ENCODE results near the gene CACNA1F. TPM values are rescaled to one million over a fixed set of nuclear protein-coding genes. Genes with fewer than 3 reads are reported as not detected.
A peak's percentile ranks its signal among the peaks of the same experiment; 100 is the strongest.

The CACNA1F gene
- total and polyA plus RNA-seq, 9 of the 15 experiments (the other 6 are each of a cell fraction or from before 2014, with no cell fraction given), result under 0.01 to 0.41 (median 0.03) TPM; not detected in 3

- TF ChIP-seq E4F1 (CRISPR knock-in tag; IDR thresholded peaks at IDR 0.05; ENCODE audit: borderline replicate concordance), result no peak
- TF ChIP-seq CHD2 (IDR thresholded peaks at IDR 0.05; ENCODE audit: low read depth, low read length), result peak; percentile 88
- TF ChIP-seq TAF7 (tag; IDR thresholded peaks at IDR 0.05), result 0 out of 2 replicates have a peak, but pooled peaks have one; percentile 27
- no peak for TF ChIP-seq ZFP91 (CRISPR knock-in tag; IDR thresholded peaks at IDR 0.05)
- no peak for TF ChIP-seq MAFF (IDR thresholded peaks at IDR 0.05; ENCODE audit: low read length)
- no peak for TF ChIP-seq ZNF778 (CRISPR knock-in tag; IDR thresholded peaks at IDR 0.05)
- 0 out of 2 replicates have a peak, but pooled peaks have one; percentile 13 for TF ChIP-seq KHSRP (IDR thresholded peaks at IDR 0.05)
- no peak for TF ChIP-seq EWSR1 (IDR thresholded peaks at IDR 0.05; ENCODE audit: borderline replicate concordance, low read depth, partially characterized antibody)
- TF ChIP-seq ELK3 (CRISPR knock-in tag; IDR thresholded peaks at IDR 0.05), result no peak
- no peak for TF ChIP-seq USF1 (CRISPR knock-in tag; IDR thresholded peaks at IDR 0.05)
- peak; percentile 60; the same call in 1 of the 2 replicates for TF ChIP-seq PML (IDR thresholded peaks at IDR 0.05; ENCODE audit: low read length)
- no peak for TF ChIP-seq NFRKB (IDR thresholded peaks at IDR 0.05; ENCODE audit: low read depth)
- TF ChIP-seq NFYB (IDR thresholded peaks at IDR 0.05; ENCODE audit: extremely low read depth, insufficient read length), result peak; percentile 83
- no peak for TF ChIP-seq BCOR (IDR thresholded peaks at IDR 0.05)
- TF ChIP-seq ZNF239 (CRISPR knock-in tag; IDR thresholded peaks at IDR 0.05), result no peak
- no peak for TF ChIP-seq ZBTB34 (CRISPR knock-in tag; IDR thresholded peaks at IDR 0.05)
- no peak for TF ChIP-seq TCF3 (CRISPR knock-in tag; IDR thresholded peaks at IDR 0.05)
- no peak for TF ChIP-seq DLX4 (CRISPR knock-in tag; IDR thresholded peaks at IDR 0.05)
Observed at GRCh38 chrX:49190821-49191573, 42.1 kb downstream of the CACNA1F start (continued).
